ENCODE measurements around the gene ZNF841. TPM values are rescaled to one million over a fixed set of nuclear protein-coding genes. Genes with fewer than 3 reads are reported as not detected.
"Not testable (repeated sequence)": the region's sequence is repeated elsewhere in the genome, so short reads cannot be mapped to it uniquely, and the experiment has no call there.

ZNF841 gene
- total RNA-seq, 1 donor from 2014 or later, result 8.5 TPM

DNA sequence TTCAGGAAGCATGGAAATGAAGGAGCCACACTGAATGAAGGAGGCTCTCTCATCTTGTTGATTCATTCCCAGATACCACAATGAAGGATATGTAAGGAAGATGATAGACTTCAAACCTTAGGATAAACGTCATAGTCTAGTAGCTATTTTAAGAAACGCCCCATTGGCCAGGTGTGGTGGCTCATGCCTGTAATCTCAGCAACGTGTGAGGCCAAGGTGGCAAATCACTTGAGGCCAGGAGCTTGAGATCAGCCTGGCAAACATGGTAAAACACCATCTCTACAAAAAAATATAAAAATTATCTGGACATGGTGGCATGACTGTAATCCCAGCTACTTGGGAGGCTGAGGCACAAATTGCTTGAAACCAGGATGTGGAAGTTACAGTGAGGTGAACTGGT lies 17.1 kb upstream of the ZNF841 start:
- H3K27ac ChIP-seq (replicated peaks), result no peak overlapping the region
- no peak for DNase-seq
- intact Hi-C loops (cut with micrococcal nuclease), result no loop called here
- peaks cover 45% of the 10 kb centered on the region for H3K36me3 ChIP-seq
- TF ChIP-seq, protein P1, sequence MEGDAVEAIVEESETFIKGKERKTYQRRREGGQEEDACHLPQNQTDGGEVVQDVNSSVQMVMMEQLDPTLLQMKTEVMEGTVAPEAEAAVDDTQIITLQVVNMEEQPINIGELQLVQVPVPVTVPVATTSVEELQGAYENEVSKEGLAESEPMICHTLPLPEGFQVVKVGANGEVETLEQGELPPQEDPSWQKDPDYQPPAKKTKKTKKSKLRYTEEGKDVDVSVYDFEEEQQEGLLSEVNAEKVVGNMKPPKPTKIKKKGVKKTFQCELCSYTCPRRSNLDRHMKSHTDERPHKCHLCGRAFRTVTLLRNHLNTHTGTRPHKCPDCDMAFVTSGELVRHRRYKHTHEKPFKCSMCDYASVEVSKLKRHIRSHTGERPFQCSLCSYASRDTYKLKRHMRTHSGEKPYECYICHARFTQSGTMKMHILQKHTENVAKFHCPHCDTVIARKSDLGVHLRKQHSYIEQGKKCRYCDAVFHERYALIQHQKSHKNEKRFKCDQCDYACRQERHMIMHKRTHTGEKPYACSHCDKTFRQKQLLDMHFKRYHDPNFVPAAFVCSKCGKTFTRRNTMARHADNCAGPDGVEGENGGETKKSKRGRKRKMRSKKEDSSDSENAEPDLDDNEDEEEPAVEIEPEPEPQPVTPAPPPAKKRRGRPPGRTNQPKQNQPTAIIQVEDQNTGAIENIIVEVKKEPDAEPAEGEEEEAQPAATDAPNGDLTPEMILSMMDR (IDR thresholded peaks at IDR 0.05; ENCODE audit: borderline replicate concordance), result no peak
- no peaks in the 10 kb centered on the region for H3K4me1 ChIP-seq
- H3K27me3 ChIP-seq (ENCODE audit: low read depth), result no peaks in the 10 kb centered on the region
- H3K4me3 ChIP-seq, result no peak overlapping the region
- peaks cover 100% of the 10 kb centered on the region for H3K9me3 ChIP-seq (replicated peaks)

DNA sequence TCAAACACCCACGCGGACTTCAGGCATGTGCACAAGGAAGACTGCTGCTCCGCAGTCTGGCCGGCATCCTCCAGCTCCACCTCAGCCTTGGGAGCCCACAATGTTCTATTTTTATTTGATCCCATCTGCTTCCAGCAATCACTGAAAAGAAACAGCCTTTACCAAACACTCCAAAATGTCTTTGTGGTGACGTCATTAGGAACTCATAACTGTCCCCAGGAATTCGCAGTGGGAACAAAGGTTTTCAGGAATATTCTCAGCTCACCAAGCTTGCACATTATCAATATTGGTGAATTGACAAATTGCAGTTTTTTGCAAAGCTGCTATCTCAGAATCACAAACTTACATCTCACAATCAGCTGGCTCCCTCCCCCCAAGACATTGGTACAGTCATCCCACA lies 15.2 kb upstream of the ZNF841 start:
- TF ChIP-seq, protein P1 (IDR thresholded peaks at IDR 0.05; ENCODE audit: borderline replicate concordance), result no peak
- no peak overlapping the region for H3K4me3 ChIP-seq
- H3K36me3 ChIP-seq, result peaks cover 26% of the 10 kb centered on the region
- H3K27ac ChIP-seq (replicated peaks), result no peak overlapping the region
- no peak for DNase-seq
- no peaks in the 10 kb centered on the region for H3K27me3 ChIP-seq (ENCODE audit: low read depth)
- H3K9me3 ChIP-seq (replicated peaks), result peaks cover 100% of the 10 kb centered on the region
- intact Hi-C loops (cut with micrococcal nuclease), result no loop called here
- no peaks in the 10 kb centered on the region for H3K4me1 ChIP-seq

DNA sequence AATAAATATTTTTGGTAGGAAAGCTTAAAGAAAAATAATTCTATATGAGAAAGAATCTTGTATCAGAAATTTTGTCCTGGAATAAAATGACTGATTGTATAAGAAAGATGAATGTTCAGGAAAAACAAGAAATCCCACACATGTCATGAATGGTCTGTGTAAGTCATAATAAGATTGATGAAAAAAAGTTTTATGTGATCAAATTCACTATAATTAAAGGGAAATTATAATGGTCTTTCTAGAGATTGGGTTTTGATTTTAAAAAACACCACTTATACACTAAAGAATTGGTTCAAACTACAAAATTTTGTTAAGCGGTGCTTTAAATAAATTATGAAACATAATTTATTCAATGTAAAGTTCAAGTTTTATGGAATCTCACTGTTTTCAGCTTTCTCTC lies 7.2 kb upstream of the ZNF841 start:
- DNase-seq, result no peak
- Histone ChIP-seq H3K4me1 (no peaks in the 10 kb centered on the region), H3K9me3 (replicated peaks) (peaks cover 81% of the 10 kb centered on the region), H3K27ac (replicated peaks) (no peak overlapping the region), H3K27me3 (ENCODE audit: low read depth) (no peaks in the 10 kb centered on the region), H3K4me3 (no peak overlapping the region), H3K36me3 (no peaks in the 10 kb centered on the region)
- TF ChIP-seq, protein P1 (IDR thresholded peaks at IDR 0.05; ENCODE audit: borderline replicate concordance), result no peak
- intact Hi-C loops (cut with micrococcal nuclease), result no loop called here

DNA sequence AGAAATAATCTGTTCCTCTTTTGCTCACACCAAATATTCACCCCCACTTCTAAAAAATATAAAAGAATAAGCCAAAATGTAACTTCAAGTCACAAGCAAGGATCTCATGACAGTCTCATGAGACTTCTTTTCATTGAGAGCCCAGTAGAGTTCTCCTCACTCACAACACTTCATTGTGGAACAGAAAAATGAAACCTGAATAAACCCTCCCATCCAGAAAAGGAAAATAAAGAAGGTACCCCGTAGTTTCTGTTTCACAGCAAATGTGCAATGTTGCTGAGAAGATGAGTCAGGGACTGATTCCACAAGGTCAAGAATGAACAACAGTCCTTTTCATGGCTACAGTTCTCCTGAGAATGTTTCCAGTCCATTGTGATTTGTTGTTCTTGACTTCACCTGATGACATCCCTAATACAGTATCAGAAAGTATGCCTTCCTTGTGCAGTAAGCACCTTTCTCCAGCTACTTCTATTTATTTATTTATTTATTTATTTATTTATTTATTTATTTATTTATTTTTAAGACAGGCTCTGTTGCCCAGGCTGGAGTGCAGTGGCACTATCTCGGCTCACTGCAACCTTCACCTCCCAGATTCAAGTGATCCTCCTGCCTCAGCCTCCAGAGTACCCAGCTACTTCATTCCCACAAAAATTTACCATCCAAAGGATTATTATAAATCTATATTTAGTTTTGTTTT lies 6.4 kb upstream of the ZNF841 start:
- H3K4me3 ChIP-seq, result no peak overlapping the region
- TF ChIP-seq, protein P1 (IDR thresholded peaks at IDR 0.05; ENCODE audit: borderline replicate concordance), result no peak
- H3K36me3 ChIP-seq, result no peaks in the 10 kb centered on the region
- H3K4me1 ChIP-seq, result no peaks in the 10 kb centered on the region
- H3K9me3 ChIP-seq (replicated peaks), result peaks cover 81% of the 10 kb centered on the region
- DNase-seq, result no peak
- H3K27ac ChIP-seq (replicated peaks), result no peak overlapping the region
- intact Hi-C loops (cut with micrococcal nuclease), result no loop called here
- no peaks in the 10 kb centered on the region for H3K27me3 ChIP-seq (ENCODE audit: low read depth)

DNA sequence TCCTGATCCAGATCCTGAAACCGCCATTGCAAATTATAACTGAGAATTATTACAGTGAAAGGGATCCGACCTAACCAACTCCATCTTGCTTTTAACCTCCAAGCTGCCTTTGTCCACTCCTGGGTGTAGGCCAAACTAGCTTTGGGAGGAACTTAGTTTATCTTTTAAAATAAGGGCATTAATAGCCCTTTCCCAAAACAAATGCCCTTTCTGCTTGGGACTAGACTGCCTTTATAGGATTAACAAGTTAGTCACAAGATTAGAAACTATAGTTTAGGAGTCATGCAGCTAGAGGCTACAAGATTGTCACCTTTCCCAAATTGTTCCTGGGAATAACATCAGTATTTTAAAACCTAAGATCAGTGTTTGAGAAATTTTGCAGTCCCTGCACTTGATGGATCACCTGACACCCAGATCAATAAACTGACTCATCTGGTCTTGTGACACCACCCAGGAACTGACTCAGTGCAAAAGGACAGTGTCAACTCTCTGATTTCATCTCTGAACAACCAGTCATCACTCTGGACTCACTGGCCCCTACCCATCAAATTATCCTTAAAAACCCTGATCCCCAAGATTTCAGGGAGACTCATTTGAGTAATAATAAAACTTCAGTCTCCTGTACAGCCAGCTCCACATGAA lies 4.1 kb upstream of the ZNF841 start:
- no peaks in the 10 kb centered on the region for H3K36me3 ChIP-seq
- peaks cover 67% of the 10 kb centered on the region for H3K9me3 ChIP-seq (replicated peaks)
- intact Hi-C loops (cut with micrococcal nuclease), result no loop called here
- H3K4me1 ChIP-seq, result peaks cover 8% of the 10 kb centered on the region
- no peaks in the 10 kb centered on the region for H3K27me3 ChIP-seq (ENCODE audit: low read depth)
- H3K4me3 ChIP-seq, result no peak overlapping the region
- TF ChIP-seq, protein P1 (IDR thresholded peaks at IDR 0.05; ENCODE audit: borderline replicate concordance), result no peak
- no peak for DNase-seq
- no peak overlapping the region for H3K27ac ChIP-seq (replicated peaks)

DNA sequence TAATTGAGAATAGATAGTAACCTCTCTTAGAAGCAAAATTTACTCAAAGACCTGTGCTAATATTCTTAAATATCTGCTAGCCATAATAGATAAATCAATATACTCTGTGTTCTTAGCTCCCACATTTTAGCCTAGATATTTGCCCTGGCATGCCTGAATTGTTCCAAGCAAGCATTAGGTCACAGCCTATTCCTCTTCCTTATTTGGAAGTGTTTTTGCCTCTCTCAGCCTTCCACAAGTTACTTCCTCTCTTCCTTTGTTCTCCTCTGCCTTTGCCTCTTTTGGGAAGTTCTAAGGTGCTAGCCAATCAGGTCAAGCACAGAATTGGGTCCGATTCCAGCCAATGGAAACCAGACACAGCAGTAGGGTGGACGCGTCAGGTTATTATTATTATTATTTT lies 851 bp upstream of the ZNF841 start:
- H3K9me3 ChIP-seq (replicated peaks), result peaks cover 43% of the 10 kb centered on the region
- H3K27me3 ChIP-seq (ENCODE audit: low read depth); DNase-seq; intact Hi-C loops (cut with micrococcal nuclease): not testable (repeated sequence)
- peak overlapping the region; percentile 79 for H3K4me3 ChIP-seq
- peaks cover 23% of the 10 kb centered on the region for H3K4me1 ChIP-seq
- H3K36me3 ChIP-seq, result peaks cover 17% of the 10 kb centered on the region
- H3K27ac ChIP-seq (replicated peaks), result peak overlapping the region; percentile 73

Data from left ventricle myocardium inferior (tissue), 1 donor.